ENCODE results near the gene UPK2.
"Not testable (repeated sequence)": the region's sequence is repeated elsewhere in the genome, so short reads cannot be mapped to it uniquely, and the experiment has no call there.

UPK2 gene

GRCh38 chr11:118938491-118939403, 17.4 kb upstream of the UPK2 start:
- no peak for DNase-seq (ENCODE audit: low read depth in 2 of 2)

DNA sequence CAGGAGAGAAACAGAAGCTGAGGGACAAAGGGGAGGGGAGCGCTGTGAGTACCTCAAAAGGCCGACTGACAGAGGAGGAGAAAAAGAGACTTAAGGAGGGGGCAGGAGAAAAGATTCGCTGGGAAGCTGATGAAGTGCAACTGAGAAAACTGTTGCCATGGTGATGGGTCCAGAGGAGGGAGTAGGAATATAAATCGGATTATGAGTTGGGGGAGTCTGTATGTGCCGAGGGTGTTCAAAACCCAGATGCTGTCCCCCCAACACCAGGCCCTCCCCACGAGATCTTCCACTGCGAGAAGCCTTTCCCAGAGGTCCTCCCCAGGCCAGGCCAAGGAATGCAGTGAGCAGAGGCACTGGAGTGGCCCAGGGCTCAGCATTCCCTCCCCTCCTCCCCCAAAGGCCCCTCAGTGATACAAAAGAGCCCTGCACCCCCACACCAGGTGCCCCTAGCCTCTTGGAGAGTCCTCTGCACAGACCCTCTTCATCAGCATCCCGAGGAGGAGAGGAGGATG, 16.6 kb upstream of the UPK2 start:
- DNase-seq (ENCODE audit: low read depth in 2 of 2): no peak

DNA sequence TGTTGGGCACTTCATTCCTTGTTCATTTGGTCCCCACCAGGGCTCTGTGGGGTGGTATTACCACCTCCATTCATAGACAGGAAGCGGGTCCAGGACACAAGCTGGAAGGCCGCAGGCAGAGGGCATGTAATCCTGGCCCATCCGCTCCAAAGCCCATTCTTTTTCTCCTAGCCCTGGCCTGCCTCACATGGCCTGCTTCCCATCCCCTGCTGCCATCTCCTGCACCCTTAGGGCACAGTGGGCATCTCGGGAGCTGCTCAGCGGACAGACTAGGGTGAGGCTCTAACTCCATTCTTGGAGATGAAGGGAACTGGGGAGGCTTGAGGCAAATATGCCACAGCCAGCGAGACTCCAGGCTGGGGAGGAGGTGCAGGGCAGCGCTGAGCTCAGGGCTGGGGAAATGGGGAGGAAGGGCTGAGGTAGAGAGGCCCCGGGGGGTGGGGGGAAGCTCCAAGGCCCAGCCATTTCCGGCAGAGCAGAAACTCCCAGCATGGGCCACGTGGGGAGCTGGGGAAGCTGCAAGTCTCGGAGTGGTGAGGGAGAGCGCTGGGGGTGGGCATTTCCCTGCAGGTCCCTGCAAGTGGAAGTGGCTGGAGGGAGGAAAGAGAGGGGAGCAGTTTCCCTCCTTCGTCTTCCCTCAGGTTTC, 16.0 kb upstream of the UPK2 start:
- DNase-seq (ENCODE audit: low read depth in 2 of 2): peak in 1 of 2 donors; percentile 51

- no peak for DNase-seq (ENCODE audit: low read depth in 2 of 2)
Observed at GRCh38 chr11:118947091-118947490, 9.0 kb upstream of the UPK2 start.

GRCh38 chr11:118948000-118948399, 8.1 kb upstream of the UPK2 start:
- DNase-seq (ENCODE audit: low read depth in 2 of 2): no peak

DNA sequence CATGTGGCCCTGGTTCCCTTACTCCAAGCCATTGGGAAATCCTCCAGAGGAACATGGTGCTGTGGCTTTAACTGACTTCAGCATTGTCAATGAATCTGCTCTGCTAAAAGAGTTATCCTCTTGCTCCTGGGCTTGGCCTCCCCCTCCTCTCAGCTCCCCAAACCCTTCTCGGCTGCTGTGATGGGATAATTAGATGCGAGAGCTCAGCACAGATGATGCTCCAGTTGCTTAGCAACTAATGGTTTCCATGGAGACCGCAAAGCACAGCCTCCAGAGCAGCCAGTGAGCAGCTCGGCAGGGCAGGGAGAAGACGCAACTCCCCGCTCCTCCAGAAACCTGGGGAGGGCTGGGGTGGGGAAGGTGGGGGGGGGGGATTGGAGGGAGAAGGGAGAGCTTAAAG, 2.8 kb upstream of the UPK2 start:
- DNase-seq (ENCODE audit: low read depth in 2 of 2): no peak

DNA sequence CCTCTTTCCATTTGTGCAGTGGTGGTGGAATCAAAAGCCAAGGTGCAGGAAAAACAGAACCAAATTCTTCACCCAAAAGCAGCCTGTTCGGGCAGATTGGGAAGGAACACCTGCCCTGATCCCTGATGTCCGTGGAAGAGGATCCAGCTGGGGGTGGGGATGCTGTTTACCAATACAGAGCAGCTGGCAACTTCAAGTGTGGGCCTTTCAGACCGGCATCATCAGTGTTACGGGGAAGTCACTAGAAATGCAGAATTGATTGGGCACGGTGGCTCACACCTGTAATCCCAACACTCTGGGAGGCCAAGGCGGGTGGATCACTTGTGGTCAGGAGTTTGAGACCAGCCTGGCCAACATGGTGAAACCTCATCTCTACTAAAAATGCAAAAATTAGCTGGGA, 2.1 kb upstream of the UPK2 start:
- not testable (repeated sequence) for DNase-seq (ENCODE audit: low read depth in 2 of 2)

DNA sequence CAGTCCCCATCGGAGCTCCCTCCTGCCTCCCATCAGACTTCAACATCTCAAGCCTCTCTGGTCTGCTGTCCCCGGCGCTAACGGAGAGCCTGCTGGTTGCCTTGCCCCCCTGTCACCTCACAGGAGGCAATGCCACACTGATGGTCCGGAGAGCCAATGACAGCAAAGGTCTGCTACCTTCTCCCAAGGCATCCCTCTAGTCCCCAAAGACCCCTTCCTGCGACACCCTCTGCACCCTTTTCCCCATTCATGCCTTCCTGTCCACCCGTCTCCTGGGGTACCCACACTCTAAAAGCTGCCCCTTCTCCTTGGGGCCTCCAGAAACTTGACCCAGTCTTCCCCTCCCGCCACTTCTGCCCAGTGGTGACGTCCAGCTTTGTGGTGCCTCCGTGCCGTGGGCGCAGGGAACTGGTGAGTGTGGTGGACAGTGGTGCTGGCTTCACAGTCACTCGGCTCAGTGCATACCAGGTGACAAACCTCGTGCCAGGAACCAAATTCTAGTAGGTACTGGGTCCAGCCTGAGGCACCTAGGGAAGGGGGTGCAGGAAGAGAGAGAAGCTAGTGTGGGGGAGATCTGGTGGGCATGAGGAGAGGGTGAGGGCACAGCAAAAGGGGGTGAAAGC, 860 bp downstream of the UPK2 start:
- DNase-seq (ENCODE audit: low read depth in 2 of 2): no peak

- no peak for DNase-seq (ENCODE audit: low read depth in 2 of 2)
Observed at GRCh38 chr11:118957549-118957948, 1.5 kb downstream of the UPK2 start.

DNA sequence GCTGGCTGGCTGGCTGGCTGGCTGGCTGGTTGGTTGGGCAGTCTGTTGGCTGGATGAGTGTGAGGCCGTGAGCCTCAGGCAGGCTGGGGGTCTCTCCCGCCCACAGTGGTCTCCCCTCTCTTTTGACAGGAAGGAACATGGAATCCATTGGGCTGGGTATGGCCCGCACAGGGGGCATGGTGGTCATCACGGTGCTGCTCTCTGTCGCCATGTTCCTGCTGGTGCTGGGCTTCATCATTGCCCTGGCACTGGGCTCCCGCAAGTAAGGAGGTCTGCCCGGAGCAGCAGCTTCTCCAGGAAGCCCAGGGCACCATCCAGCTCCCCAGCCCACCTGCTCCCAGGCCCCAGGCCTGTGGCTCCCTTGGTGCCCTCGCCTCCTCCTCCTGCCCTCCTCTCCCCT, 1.9 kb downstream of the UPK2 start:
- DNase-seq (ENCODE audit: low read depth in 2 of 2): no peak

GRCh38 chr11:118958577-118958976, 2.5 kb downstream of the UPK2 start:
- no peak for DNase-seq (ENCODE audit: low read depth in 2 of 2)

GRCh38 chr11:118961189-118961588, 5.1 kb downstream of the UPK2 start:
- no peak for DNase-seq (ENCODE audit: low read depth in 2 of 2)

DNA sequence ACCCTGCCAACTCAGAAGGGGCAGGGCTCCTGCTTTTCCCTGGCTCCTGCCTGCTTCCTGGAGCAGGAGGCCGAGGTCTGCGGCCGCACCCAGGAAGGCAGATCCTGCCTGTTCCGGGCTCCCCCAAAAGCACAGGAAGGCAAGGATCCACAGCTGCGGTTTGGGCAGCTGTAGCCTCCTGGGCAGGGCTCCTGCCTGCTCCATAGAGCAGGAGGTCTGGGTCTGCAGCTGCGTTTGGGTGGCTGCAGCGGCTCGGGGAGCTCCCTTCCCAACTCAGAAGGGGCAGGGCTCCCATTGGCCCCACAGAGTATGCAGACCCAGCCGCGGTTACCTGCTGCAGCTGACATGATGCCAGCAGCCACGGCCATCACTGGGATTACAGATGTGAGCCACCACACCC, 5.5 kb downstream of the UPK2 start:
- no peak for DNase-seq (ENCODE audit: low read depth in 2 of 2)

GRCh38 chr11:118969508-118969907, 13.4 kb downstream of the UPK2 start:
- not testable (repeated sequence) for DNase-seq (ENCODE audit: low read depth in 2 of 2)

DNA sequence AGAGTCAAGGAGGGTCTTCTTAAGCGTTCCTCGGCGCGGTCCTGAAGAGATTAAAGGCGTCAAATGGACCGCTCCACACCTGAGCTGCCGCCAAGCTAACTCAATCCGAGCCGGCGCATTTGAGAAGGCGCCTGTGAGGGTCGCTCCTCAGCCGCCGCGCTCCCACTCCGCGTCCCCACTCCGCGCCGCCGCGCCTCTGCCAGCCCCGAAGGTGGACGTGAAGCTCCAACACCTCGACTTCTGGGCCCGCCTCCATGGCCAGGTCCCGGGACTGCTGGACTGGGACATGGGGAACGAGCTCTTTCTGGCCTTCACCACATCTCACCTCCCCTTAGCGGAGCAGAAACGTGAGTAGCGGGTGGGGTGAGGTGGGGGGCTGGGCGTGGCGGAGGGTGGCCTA, 15.5 kb downstream of the UPK2 start, which contains the start of gene FOXR1:
Gene FOXR1 (plus strand): TSS at position 116 of the 400 bp plus-strand sequence. CDS start 171 bp downstream, at position 287.
- no peak for DNase-seq (ENCODE audit: low read depth in 2 of 2)

DNA sequence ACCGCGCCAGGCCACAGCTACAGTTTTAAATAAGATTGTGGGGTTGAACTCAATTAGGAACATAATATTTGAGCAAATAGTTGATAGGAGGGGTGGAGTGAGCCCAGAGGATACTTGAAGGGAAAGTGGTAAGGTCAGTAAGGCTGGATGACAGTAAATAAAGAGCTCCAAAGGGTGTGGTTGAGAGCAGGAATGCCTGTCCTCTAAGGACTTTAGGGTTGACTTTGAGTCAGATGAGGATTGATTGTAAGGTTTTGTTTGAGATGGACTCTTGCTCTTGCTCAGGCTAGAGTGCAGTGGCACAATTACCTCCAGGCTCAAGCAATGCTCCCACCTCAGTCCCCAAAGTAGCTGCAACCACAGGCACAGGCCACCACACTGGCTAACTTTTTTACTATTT, 17.9 kb downstream of the UPK2 start:
- DNase-seq (ENCODE audit: low read depth in 2 of 2): no peak

GRCh38 chr11:118975771-118976709, 19.9 kb downstream of the UPK2 start:
- DNase-seq (ENCODE audit: low read depth in 2 of 2): no peak

- no peak for DNase-seq (ENCODE audit: low read depth in 2 of 2)
Observed at GRCh38 chr11:118979434-118979833, 23.3 kb downstream of the UPK2 start.

DNA sequence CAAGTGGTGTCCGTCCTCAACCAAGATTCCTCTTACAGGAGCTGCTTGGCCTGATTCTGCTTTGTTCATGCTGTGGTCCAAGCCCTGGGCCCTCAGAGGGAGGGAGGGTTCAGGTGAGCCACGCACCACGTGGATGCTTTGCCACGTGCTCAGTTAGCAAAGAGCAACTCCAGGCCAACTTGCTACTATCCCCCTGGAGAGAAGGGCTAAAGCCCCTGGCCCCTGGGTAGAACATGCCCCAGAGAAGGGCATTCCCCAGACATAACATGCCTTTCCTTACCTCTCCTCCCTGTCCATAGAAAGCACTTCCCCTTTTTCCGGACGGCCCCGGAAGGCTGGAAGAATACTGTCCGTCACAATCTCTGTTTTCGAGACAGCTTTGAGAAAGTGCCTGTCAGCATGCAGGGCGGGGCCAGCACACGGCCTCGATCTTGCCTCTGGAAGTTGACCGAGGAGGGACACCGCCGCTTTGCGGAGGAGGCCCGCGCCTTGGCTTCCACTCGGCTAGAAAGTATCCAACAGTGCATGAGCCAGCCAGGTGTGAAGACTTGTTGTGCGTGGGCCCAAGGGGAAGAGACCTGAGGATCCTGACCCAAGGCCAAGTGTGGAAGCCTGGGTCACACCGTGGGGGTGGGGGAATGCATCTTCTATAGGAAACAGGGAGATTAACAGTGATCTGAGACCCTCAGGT, 24.2 kb downstream of the UPK2 start:
- DNase-seq (ENCODE audit: low read depth in 2 of 2): no peak

- DNase-seq (ENCODE audit: low read depth in 2 of 2): not testable (repeated sequence)
Observed at GRCh38 chr11:118984337-118984736, 28.2 kb downstream of the UPK2 start.

- DNase-seq (ENCODE audit: low read depth in 2 of 2): no peak
Observed at GRCh38 chr11:118984825-118985224, 28.7 kb downstream of the UPK2 start.

Measured in stimulated activated CD4-positive, alpha-beta T cell treated with anti-CD3 and anti-CD28 coated beads, Interleukin-15, amount 100 ng/mL, for 48 hours (primary cell).